ENCODE results near the gene MAP3K21.
A peak's percentile ranks its signal among the peaks of the same experiment; 100 is the strongest.

MAP3K21 gene

GRCh38 chr1:233334092-233334491, 6.6 kb downstream of the MAP3K21 start:
- Histone ChIP-seq H3K9ac (no peak overlapping the region), H3K4me2 (no peak overlapping the region), H3K36me3 (no peaks in the 10 kb centered on the region), H3K9me3 (replicated peaks in 1 of 11) (no peaks in the 10 kb centered on the region), H3K4me3 (no peak overlapping the region), H3K27ac (no peak overlapping the region), H3K27me3 (peaks cover 0 to 12% (median 5%) of the 10 kb centered on the region in 11 experiments; a peak in 14 of 22 replicates), H3K4me1 (peaks cover 5 to 34% (median 9%) of the 10 kb centered on the region in 10 experiments), H4K20me1 (no peaks in the 10 kb centered on the region; a peak in 2 of 22 replicates)
- TF ChIP-seq Cebpa-rat (IDR thresholded peaks at IDR 0.05), result no peak

- no peaks in the 10 kb centered on the region for H4K20me1 ChIP-seq
- no peak overlapping the region for H3K9ac ChIP-seq
- peaks cover 0 to 3% (median 0%) of the 10 kb centered on the region in 11 experiments; a peak in 2 of 22 replicates for H3K9me3 ChIP-seq (replicated peaks in 1 of 11)
- no peak overlapping the region for H3K4me3 ChIP-seq
- peaks cover 0 to 25% (median 3%) of the 10 kb centered on the region in 10 experiments; a peak in 9 of 20 replicates for H3K4me1 ChIP-seq
- H3K4me2 ChIP-seq, result no peak overlapping the region
- H3K27me3 ChIP-seq, result no peaks in the 10 kb centered on the region
- no peaks in the 10 kb centered on the region for H3K36me3 ChIP-seq
- no peak for TF ChIP-seq Cebpa-rat (IDR thresholded peaks at IDR 0.05)
- no peak overlapping the region for H3K27ac ChIP-seq
Observed at GRCh38 chr1:233336554-233337456, 9.3 kb downstream of the MAP3K21 start.

- Histone ChIP-seq H4K20me1 (no peaks in the 10 kb centered on the region), H3K4me2 (no peak overlapping the region), H3K27ac (no peak overlapping the region), H3K9ac (no peak overlapping the region), H3K9me3 (replicated peaks in 1 of 11) (peaks cover 0 to 3% (median 0%) of the 10 kb centered on the region in 11 experiments; a peak in 2 of 22 replicates), H3K4me1 (peaks cover 0 to 19% (median 3%) of the 10 kb centered on the region in 10 experiments; a peak in 9 of 20 replicates), H3K27me3 (no peaks in the 10 kb centered on the region), H3K4me3 (no peak overlapping the region), H3K36me3 (no peaks in the 10 kb centered on the region)
- no peak for TF ChIP-seq Cebpa-rat (IDR thresholded peaks at IDR 0.05)
Observed at GRCh38 chr1:233337505-233337904, 10.0 kb downstream of the MAP3K21 start.

DNA sequence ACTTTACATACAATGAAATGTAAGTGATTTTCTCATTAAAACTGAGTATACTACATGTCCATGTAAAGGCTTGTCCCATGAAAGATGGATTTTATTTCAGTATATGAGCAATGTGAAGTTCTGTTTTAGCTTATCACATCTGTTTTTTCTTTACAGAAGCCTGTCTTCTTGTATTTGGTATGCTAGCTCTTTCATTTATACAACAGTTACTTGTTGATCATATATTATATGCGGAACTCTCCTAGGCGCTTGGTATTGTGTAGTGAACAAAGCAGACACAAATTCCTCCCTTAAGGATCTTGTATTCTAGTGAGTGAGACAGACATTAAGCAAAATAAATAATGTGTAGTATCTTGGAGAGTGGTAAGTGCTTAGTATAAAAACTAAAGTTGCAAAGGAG, 10.6 kb downstream of the MAP3K21 start:
- no peaks in the 10 kb centered on the region for H3K27me3 ChIP-seq
- no peak overlapping the region for H3K4me3 ChIP-seq
- TF ChIP-seq Cebpa-rat (IDR thresholded peaks at IDR 0.05), result no peak
- peak overlapping the region in 2 of 11 experiments; percentile 25 to 31; a peak in 2 of 22 replicates for H3K4me2 ChIP-seq
- peaks cover 0 to 3% (median 0%) of the 10 kb centered on the region in 11 experiments; a peak in 2 of 22 replicates for H3K9me3 ChIP-seq (replicated peaks in 1 of 11)
- H3K36me3 ChIP-seq, result no peaks in the 10 kb centered on the region
- peaks cover 0 to 14% (median 3%) of the 10 kb centered on the region in 10 experiments; a peak in 9 of 20 replicates for H3K4me1 ChIP-seq
- H3K27ac ChIP-seq, result no peak overlapping the region
- H3K9ac ChIP-seq, result no peak overlapping the region
- no peaks in the 10 kb centered on the region for H4K20me1 ChIP-seq

DNA sequence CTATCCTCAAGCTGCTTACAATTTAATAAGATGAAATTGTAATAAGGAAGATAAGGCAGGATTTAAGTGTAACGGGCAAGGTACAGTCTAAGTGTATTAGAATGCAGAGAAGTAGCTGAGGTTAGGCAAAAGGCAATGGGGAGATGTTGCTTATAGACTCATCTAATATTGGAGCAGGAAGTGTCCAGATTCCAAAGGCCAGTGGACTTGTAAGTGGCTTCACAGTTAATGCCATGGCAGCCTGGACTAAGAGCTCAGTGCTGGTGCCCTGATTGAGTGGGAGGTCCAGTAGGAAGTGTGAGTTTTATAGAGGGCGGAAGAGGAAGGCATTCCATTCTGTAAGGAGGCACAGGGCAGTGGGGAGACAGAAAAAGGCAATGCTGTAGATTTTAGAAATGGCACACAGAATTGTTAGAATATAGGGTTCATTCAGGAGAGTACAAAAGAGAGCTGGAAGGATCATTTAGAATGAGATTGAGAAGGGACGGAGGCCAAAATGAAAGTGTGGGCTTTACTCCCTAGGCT, 12.6 kb downstream of the MAP3K21 start:
- Histone ChIP-seq H3K9ac (no peak overlapping the region), H4K20me1 (no peaks in the 10 kb centered on the region), H3K4me3 (no peak overlapping the region), H3K27ac (no peak overlapping the region), H3K27me3 (no peaks in the 10 kb centered on the region), H3K4me2 (no peak overlapping the region), H3K9me3 (replicated peaks in 1 of 11) (peaks cover 0 to 8% (median 5%) of the 10 kb centered on the region in 11 experiments; a peak in 8 of 22 replicates), H3K4me1 (peaks cover 0 to 10% (median 3%) of the 10 kb centered on the region in 10 experiments; a peak in 9 of 20 replicates), H3K36me3 (no peaks in the 10 kb centered on the region)
- TF ChIP-seq Cebpa-rat (IDR thresholded peaks at IDR 0.05), result no peak

DNA sequence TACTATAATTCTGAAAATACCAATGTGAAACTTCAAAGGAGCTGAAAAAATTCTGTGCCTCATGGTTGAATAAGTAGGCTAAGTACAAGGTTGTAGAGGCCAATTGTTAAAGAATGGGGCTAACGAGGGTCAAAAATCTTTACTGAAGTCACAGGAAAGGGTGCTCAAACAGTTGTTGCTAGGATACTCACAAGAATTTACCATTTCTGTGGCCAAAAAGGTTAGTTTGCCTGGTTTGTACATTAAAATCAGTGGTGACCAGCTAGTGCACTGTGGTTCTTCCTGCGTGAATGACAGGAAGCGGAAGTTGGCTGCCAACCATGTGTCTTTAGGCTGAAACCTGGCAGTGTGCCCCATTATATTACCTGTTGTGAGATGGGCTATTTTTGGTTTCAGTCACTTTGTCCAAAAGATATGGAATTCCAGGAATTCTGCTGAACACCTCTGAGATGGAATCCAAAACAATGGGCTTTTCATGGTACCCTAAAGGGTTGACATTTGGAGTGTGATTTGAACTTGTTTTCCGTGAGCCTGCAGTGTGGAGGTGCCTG, 13.5 kb downstream of the MAP3K21 start:
- no peak overlapping the region for H3K27ac ChIP-seq
- peaks cover 0 to 8% (median 5%) of the 10 kb centered on the region in 11 experiments; a peak in 8 of 22 replicates for H3K9me3 ChIP-seq (replicated peaks in 1 of 11)
- TF ChIP-seq Cebpa-rat (IDR thresholded peaks at IDR 0.05), result no peak
- no peak overlapping the region for H3K4me2 ChIP-seq
- H3K9ac ChIP-seq, result no peak overlapping the region
- H3K4me3 ChIP-seq, result no peak overlapping the region
- H3K36me3 ChIP-seq, result no peaks in the 10 kb centered on the region
- no peaks in the 10 kb centered on the region for H4K20me1 ChIP-seq
- H3K27me3 ChIP-seq, result no peaks in the 10 kb centered on the region
- H3K4me1 ChIP-seq, result peaks cover 0 to 10% (median 3%) of the 10 kb centered on the region in 10 experiments; a peak in 9 of 20 replicates

GRCh38 chr1:233342086-233342485, 14.6 kb downstream of the MAP3K21 start:
- TF ChIP-seq Cebpa-rat (IDR thresholded peaks at IDR 0.05), result no peak
- H3K4me2 ChIP-seq, result no peak overlapping the region
- no peaks in the 10 kb centered on the region for H3K27me3 ChIP-seq
- H3K4me1 ChIP-seq, result peaks cover 0 to 10% (median 3%) of the 10 kb centered on the region in 10 experiments; a peak in 9 of 20 replicates
- no peaks in the 10 kb centered on the region for H3K36me3 ChIP-seq
- H3K9me3 ChIP-seq (replicated peaks in 1 of 11), result peaks cover 0 to 8% (median 5%) of the 10 kb centered on the region in 11 experiments; a peak in 8 of 22 replicates
- no peak overlapping the region for H3K4me3 ChIP-seq
- no peak overlapping the region for H3K27ac ChIP-seq
- no peak overlapping the region for H3K9ac ChIP-seq
- H4K20me1 ChIP-seq, result no peaks in the 10 kb centered on the region

DNA sequence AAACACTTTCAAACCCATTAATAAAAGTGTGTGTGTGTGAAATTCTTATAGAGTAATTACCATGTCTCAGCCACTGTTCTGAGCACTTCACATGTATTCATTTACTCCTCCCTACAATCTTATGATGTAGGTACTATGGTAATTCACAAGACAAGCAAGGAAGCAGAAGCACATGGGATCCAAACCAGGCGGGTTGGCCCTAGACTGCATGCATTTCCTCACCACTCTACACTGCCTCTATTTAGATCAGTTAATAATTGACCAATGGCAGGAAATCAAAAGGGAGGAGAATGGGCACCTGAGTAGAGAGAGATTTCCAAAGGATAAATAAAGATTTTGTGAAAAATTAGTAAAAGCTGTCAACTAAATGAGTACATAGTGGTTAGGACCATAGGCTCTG, 15.7 kb downstream of the MAP3K21 start:
- Histone ChIP-seq H3K9ac (no peak overlapping the region), H4K20me1 (no peaks in the 10 kb centered on the region), H3K4me1 (peaks cover 0 to 8% (median 3%) of the 10 kb centered on the region in 10 experiments; a peak in 9 of 20 replicates), H3K36me3 (no peaks in the 10 kb centered on the region), H3K4me2 (no peak overlapping the region), H3K4me3 (no peak overlapping the region), H3K9me3 (replicated peaks in 1 of 11) (peaks cover 0 to 8% (median 5%) of the 10 kb centered on the region in 11 experiments; a peak in 8 of 22 replicates), H3K27me3 (no peaks in the 10 kb centered on the region), H3K27ac (no peak overlapping the region)
- TF ChIP-seq Cebpa-rat (IDR thresholded peaks at IDR 0.05), result no peak

DNA sequence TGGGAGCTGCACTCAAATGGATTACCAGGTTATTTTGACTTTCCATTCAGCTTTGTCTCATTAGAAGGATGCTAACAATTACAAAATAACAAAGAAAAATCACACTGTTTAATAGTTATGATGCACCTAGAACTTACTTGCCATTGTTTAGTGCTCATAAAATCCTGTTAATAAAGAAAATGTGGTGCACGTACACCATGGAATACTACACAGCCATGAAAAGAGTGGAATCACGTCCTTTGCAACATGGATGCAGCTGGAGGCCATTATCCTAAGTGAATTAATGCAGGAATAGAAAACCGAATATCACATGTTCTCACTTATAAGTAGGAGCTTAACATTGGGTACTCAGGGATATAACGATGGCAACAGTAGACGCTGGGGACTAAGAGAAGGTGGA, 19.8 kb downstream of the MAP3K21 start:
- Histone ChIP-seq H3K4me2 (no peak overlapping the region), H3K4me1 (no peaks in the 10 kb centered on the region), H3K27me3 (no peaks in the 10 kb centered on the region), H3K27ac (no peak overlapping the region), H3K9ac (no peak overlapping the region), H3K36me3 (no peaks in the 10 kb centered on the region), H3K9me3 (replicated peaks in 1 of 11) (peaks cover 0 to 8% (median 5%) of the 10 kb centered on the region in 11 experiments; a peak in 7 of 22 replicates), H4K20me1 (no peaks in the 10 kb centered on the region), H3K4me3 (no peak overlapping the region)
- TF ChIP-seq Cebpa-rat (IDR thresholded peaks at IDR 0.05), result no peak

Measured in BLaER1 treated with 17β-estradiol and CSF1 and Interleukin-3, amounts not matched to agents 10 nM and 100 nM (cell line).